GM18511 (cell line): Measurements from ENCODE around the gene CMTM3.
"Not testable (repeated sequence)": the region's sequence is repeated elsewhere in the genome, so short reads cannot be mapped to it uniquely, and the experiment has no call there.

Experiments used
- ATAC-seq: cut with Tn5 transposase; IDR thresholded peaks from one replicate; pipeline ENCODE4 v1.9.1; 2021; ENCODE audit warnings: mild to moderate bottlenecking, moderate library complexity; ENCODE audit not compliant: unreplicated experiment

CMTM3 gene

DNA sequence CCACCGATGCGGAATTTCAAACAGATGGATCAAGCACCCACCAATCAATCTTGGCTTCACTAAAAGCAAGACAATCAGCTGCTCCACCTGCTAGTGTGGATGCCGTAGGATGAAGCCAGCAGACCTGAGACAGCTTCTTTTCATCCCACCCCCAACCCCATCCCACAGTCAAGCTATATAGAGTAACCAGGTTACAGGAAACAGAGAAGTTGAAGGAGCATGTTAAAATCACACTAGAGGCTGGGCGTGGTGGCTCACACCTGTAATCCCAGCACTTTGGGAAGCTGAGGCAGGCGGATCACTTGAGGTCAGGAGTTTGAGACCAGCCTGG is 54.3 kb downstream of the CMTM3 start:
- no peak for ATAC-seq

DNA sequence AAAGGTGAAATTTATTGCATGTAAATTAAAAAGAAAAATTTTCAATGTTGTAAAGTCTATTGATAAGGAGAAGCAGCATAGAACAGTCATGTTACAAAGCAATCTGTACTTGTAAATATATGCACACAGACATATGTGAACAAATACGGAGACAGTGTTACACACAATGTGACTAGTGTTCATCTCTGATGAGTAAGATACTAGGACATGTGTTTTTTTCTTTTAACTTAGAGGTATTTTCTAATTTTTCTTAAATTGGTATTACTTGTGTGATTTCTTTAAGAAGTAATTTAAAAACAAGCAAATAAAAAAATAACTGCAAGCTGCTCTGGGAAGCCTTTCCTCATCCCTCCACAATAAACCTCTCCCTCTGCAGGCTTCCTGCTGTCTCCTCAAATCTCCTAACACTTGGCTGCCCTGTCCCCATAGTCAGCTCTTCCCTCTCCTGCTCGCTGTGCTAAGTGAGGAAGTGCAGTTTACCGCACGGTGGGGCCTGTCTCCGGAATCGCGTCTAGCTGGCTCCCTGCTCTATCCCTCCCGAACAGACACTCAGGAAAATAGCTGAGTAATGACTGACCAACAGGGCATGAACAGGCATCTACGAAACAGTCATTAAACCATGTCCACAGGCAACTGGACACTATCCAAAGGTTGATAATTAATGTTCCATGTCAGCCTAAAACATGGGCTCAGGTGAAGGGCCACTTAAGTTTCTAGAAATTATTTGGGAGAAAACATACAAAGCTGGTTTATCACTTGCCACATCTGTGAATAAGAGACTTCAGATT is 56.1 kb downstream of the CMTM3 start:
- no peak for ATAC-seq

DNA sequence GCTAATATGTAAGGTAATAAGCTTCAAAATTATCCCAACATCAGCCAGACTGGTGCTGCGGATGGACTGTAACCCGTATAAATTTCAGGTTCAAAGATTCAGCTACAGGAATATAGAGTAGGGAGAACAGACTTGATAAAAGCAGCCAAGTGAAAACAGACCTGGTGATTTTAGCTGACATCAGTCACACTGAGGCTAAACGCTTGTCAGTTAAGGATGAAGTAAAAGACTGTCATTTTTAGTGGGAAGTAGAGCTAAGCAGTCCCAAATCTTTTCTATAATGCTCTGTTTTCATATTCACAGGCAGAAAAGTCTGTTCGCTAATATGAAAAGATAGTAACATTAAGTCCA is 56.7 kb downstream of the CMTM3 start:
- ATAC-seq: no peak

DNA sequence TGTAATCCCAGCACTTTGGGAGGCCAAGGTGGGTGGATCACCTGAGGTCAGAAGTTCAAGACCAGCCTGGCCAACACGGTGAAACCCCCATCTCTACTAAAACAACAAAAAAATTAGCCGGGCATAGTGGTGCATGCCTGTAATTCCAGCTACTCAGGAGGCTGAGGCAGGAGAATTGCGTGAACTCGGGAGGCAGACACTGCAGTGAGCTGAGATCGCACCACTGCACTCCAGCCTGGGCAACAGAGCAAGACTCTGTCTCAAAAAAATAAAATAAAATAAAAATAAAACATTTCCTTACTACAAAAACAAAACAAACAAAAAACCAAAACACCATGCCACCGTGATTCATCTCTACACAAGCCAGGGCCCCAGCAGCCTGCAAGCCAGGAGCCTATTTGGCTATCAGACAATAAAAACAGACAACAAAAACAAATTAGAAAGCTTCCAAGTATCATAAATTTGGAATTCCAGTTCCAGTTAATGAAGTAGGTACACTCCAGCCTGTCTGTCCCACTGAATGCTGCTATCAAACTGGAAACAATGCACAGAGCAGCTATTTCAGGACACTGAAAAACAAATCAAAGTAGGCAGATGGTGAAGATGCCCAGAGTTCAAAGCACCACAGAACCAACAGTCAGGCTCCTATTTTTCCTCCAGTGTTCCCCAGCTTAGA is 57.3 kb downstream of the CMTM3 start:
- ATAC-seq: not testable (repeated sequence)

DNA sequence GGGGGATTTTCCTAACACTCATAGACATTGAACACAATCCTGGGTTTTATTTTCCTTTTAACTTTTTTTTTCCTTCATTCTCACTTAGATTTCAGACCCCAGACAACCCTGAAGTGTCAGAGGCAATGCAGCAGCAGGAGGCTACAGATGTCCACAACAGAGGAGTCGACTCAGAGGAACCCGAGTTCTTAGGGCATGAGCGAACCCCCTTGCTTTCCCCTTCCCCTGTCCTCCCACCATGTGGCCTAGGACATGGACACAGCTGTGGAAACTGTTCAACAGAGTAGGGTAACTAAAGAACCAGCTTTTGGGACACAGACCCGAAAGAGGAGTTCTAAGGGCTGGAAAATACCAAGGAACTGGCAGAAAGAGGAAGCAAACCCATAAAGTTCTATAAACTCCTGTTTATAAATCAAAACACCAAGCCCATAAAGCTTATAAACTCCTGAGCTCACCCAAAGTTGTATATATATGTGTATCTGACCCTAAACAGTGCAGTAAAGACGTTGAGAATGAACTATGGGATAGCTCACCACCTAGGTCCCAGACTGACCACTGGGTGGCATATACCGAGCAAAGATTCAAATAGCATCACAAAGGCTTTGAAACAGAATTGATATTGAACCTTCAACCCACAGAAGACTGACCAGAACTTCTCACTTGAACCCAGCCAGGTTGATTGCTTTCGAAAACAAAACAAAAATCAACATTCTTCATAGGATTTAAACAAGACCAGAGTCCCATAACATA is 58.1 kb downstream of the CMTM3 start:
- ATAC-seq: no peak
